Parathyroid adenoma (tissue), 2 donors: ENCODE results near the gene CLEC4G.

Source experiments
- H2AFZ ChIP-seq: fragments of 300-600 bp; sonication (generic); one replicate; pipeline ENCODE4 v1.7.0; 2017; ENCODE audit warnings: antibody characterized with exemption, mild to moderate bottlenecking
- H3K27ac ChIP-seq: fragments of 300-600 bp; sonication (generic); one replicate; pipeline ENCODE4 v1.7.0; 2017
- H3K27me3 ChIP-seq: fragments of 300-600 bp; sonication (generic); one replicate; pipeline ENCODE4 v1.7.0; 2017; ENCODE audit warnings: low read length; ENCODE audit not compliant: control insufficient read depth, insufficient read depth
- H3K36me3 ChIP-seq: fragments of 300-600 bp; sonication (generic); one replicate; pipeline ENCODE4 v1.7.0; 2017; ENCODE audit warnings: low read length; ENCODE audit not compliant: control insufficient read depth, insufficient read depth
- H3K4me1 ChIP-seq: fragments of 300-600 bp; sonication (generic); one replicate; pipeline ENCODE4 v1.7.0; 2017; ENCODE audit warnings: control low read depth
- H3K4me2 ChIP-seq: fragments of 300-600 bp; sonication (generic); one replicate; pipeline ENCODE4 v1.7.0; 2017; ENCODE audit warnings: low read length
- H3K4me3 ChIP-seq: fragments of 300-600 bp; sonication (generic); one replicate; pipeline ENCODE4 v1.7.0; 2017; ENCODE audit warnings: low read depth, low read length
- H3K79me2 ChIP-seq: fragments of 300-600 bp; sonication (generic); one replicate; pipeline ENCODE4 v1.7.0; 2017; ENCODE audit warnings: control low read depth
- H3K9ac ChIP-seq: fragments of 300-600 bp; sonication (generic); one replicate; pipeline ENCODE4 v1.7.0; 2017; ENCODE audit warnings: mild to moderate bottlenecking
- H3K9me3 ChIP-seq: fragments of 300-600 bp; sonication (generic); one replicate; pipeline ENCODE4 v1.7.0; 2017; ENCODE audit warnings: low read length; ENCODE audit not compliant: control insufficient read depth
- TF ChIP-seq, protein P1 (sequence below): fragments of 300-600 bp; sonication (generic); IDR thresholded peaks from one replicate; pipeline ENCODE4 v1.7.0; 2017; ENCODE audit warnings: antibody characterized with exemption, mild to moderate bottlenecking
- donor health status: primary hyperparathyroidism.

CLEC4G gene

DNA sequence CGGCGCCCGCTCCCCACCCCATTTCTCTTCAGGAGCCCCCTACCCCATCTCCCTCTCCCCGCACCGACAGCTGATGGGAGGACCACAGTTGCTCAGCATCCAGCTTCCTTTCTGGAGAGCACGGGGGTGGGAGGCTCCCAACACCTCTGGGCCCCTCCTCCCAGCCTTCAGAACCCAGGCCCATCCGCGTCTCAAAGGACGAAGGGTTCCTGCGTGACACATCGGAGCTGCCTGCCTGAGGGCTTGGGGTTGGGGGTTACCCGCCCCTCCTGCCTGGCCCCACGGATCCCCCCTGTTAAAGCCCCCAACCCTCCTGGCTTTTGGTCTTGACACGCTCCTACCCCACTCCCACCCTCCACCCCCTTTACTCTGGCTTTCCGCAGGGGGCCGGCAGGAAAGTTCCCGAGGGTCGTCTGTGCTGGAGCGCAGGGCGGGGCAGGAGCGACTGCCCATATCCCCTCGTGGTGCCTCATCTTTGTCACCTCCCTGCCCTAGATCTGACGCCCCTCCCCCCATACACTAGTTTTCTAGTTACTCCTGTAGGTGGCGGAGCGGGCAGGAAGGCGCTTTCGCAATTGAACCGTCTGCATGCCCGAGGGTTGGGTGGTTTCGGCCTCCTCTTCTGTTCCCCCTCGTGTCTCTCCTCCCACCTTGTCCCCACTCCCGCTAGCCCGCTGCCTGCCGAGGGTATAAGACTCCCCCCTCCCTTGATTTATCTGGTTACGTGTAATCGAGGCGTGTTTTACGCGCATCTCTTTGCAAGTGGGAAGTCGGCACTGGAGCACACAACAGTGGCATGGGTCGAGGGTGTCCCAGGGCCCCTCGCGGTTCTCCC is 50.4 kb downstream of the CLEC4G start:
- Histone ChIP-seq H3K27me3 (peaks cover 3% of the 10 kb centered on the region), H3K4me2 (peak overlapping the region; percentile 90), H3K9me3 (no peaks in the 10 kb centered on the region), H3K9ac (peak overlapping the region; percentile 99), H3K4me3 (peak overlapping the region; percentile 99), H2AFZ (peak overlapping the region; percentile 99), H3K36me3 (no peaks in the 10 kb centered on the region), H3K4me1 (peaks cover 3% of the 10 kb centered on the region), H3K79me2 (no peaks in the 10 kb centered on the region), H3K27ac (no peak overlapping the region)
- TF ChIP-seq, protein P1, sequence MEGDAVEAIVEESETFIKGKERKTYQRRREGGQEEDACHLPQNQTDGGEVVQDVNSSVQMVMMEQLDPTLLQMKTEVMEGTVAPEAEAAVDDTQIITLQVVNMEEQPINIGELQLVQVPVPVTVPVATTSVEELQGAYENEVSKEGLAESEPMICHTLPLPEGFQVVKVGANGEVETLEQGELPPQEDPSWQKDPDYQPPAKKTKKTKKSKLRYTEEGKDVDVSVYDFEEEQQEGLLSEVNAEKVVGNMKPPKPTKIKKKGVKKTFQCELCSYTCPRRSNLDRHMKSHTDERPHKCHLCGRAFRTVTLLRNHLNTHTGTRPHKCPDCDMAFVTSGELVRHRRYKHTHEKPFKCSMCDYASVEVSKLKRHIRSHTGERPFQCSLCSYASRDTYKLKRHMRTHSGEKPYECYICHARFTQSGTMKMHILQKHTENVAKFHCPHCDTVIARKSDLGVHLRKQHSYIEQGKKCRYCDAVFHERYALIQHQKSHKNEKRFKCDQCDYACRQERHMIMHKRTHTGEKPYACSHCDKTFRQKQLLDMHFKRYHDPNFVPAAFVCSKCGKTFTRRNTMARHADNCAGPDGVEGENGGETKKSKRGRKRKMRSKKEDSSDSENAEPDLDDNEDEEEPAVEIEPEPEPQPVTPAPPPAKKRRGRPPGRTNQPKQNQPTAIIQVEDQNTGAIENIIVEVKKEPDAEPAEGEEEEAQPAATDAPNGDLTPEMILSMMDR: peak; percentile 37

GRCh38 chr19:7680606-7681339 is 51.1 kb downstream of the CLEC4G start, which contains the start of gene TRAPPC5:
Gene TRAPPC5, plus strand, starts transcription at chr19:7680833. Its CDS starts 1,421 bp downstream, at chr19:7682254.
- Histone ChIP-seq H3K79me2 (no peaks in the 10 kb centered on the region), H2AFZ (peak within 1 kb of the TSS; percentile 99), H3K27me3 (peaks cover 3% of the 10 kb centered on the region), H3K36me3 (no peaks in the 10 kb centered on the region), H3K4me1 (peaks cover 3% of the 10 kb centered on the region), H3K9me3 (no peaks in the 10 kb centered on the region), H3K27ac (peak within 1 kb of the TSS; percentile 72), H3K4me3 (peak within 1 kb of the TSS; percentile 99), H3K9ac (peak within 1 kb of the TSS; percentile 99), H3K4me2 (peak within 1 kb of the TSS; percentile 90)
- TF ChIP-seq, protein P1: peak; percentile 99

- Histone ChIP-seq H3K4me3 (peak overlapping the region; percentile 99), H3K9ac (no peak overlapping the region)
These were observed 51.9 kb downstream of the CLEC4G start for GRCh38 chr19:7679771-7680605.

GRCh38 chr19:7678971-7679751 is 52.7 kb downstream of the CLEC4G start:
- peaks cover 3% of the 10 kb centered on the region for H3K27me3 ChIP-seq
- no peak overlapping the region for H3K9ac ChIP-seq
- H3K27ac ChIP-seq: no peak overlapping the region
- TF ChIP-seq, protein P1: no peak
- no peaks in the 10 kb centered on the region for H3K36me3 ChIP-seq
- H3K9me3 ChIP-seq: no peaks in the 10 kb centered on the region
- no peak overlapping the region for H2AFZ ChIP-seq
- H3K4me1 ChIP-seq: peaks cover 3% of the 10 kb centered on the region
- no peak overlapping the region for H3K4me3 ChIP-seq
- H3K4me2 ChIP-seq: no peak overlapping the region
- H3K79me2 ChIP-seq: no peaks in the 10 kb centered on the region

More at GRCh38 chr19:7679771-7680605, 51.9 kb downstream of the CLEC4G start:
- Histone ChIP-seq H3K27me3 (peaks cover 3% of the 10 kb centered on the region), H2AFZ (peak overlapping the region; percentile 99), H3K9me3 (no peaks in the 10 kb centered on the region), H3K36me3 (no peaks in the 10 kb centered on the region), H3K27ac (no peak overlapping the region), H3K79me2 (no peaks in the 10 kb centered on the region), H3K4me2 (peak overlapping the region; percentile 90), H3K4me1 (peaks cover 3% of the 10 kb centered on the region)
- TF ChIP-seq, protein P1: no peak
